Measurements from ENCODE around the gene PLA2R1.

GRCh38 chr2:160043265-160043664, 19.1 kb downstream of the PLA2R1 start:
- no peak for TF ChIP-seq CTCF (IDR thresholded peaks at IDR 0.05)
- TF ChIP-seq POLR2A (IDR thresholded peaks at IDR 0.05), result no peak
